Measurements from ENCODE around the gene MFN1.

MFN1 gene

DNA sequence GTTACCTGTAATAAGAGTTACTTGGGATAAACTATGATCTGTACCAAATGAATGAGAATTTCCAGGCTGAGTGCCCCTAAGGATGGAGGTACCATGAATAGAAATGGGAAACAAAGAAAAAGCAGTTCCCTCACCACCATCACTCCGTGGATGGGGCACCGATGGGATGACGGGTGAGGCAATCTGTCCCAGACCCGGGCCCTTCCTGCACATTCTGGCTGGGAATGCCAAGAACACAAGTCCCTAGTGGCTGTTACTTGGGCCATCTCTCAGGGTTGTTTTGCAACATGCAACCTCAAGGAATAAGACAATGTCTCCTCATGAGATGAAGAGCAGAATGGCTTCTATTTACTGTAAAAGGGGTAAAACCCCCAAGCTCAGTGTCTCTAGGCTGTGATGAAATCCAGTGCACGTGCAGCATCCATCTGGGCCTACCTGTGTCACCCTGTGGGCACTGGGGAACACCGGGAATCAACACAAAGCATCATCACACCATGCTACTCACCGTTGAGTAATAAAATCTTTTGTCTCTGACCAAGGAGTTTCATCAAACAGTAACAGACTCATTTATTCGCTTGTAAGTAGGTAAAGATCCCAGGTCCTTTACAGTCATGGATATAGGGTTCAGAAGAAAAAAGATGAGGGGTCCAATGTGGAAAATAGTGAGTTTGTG, 81.5 kb downstream of the MFN1 start:
- DNase-seq = no peak

DNA sequence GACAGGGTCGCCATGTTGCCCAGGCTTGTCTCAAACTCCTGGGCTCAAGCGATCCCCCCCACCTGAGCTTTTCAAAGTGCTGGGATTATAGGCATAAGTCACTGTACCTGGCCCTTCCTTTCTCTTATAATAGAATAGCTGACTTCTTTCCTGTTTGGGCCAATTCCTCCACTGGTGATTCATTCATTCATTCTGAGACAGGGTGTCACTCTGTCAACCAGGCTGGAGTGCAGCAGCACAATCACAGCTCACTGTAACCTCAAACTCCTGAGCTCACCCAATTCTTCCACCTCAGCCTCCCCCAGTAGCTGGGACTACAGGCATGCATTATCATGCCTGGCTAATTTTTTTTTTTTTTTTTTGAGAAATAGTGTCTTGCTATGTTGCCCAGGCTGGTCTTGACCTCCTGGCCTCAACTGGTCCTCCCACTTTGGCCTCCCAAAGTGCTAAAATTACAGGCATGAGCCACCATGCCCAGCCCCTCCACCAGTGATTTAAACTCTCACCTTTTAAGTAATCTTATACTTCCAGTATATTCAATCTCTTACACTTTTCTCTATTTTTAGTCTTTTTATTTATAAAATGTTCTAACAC, 82.9 kb downstream of the MFN1 start:
- DNase-seq = no peak

DNA sequence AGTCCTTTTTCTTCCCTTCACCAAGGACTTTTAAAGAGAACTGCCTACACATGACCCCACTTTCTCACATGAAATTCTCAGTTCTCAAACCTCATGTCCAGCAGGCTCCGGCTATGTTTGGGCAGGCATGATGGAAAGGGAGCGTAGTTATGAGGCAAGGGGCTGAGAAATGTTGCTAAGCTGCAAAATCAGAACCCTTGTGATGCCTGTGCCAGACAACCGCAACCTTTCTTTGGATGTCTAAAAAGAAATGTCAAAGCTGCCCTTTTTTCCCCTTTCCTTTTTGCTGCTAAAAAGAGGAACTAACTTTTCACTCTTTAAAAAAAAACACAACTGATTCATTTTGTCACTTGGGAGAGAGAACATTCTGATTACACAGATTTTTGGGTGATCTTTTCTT, 84.5 kb downstream of the MFN1 start:
- DNase-seq = peak in 23 of 56 donors; percentile 2 to 51 (median 12)

DNA sequence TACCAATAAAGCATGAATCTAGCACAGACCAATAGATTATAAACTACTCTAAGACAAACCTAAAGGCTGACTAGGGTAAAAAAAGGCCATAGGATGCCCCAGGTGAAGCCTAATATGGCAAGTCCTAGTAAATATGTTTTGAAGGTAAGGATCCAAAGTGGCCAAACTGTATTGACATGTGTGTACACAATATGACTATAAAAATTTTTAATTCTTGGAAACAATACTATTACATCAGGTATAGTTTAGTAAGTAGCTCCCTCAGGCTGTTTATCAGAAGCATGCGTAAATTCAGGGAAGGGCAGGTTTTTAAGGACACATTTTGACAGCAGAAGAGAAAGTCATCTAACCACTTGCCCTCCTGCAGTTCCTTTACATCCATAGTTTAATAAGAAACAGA, 84.9 kb downstream of the MFN1 start:
- no peak for DNase-seq

DNA sequence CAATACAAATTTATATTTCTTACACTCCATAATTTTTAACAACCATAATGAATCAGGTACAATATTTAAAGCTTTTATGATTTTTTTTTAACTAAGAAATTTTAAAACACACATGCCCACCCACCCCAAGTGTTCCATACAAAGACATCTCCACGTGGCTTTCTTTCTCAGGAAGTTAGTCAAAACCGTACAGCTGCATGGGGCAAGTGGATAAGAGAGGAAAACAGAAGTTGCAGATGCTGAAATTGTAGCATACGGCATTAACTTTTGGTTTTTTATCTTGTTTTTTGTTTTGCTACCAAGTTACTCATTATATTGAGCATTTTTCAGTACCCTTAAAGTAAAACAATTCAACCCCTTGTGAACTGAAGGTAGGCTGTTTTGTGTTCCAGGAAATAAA, 89.0 kb downstream of the MFN1 start:
- no peak for DNase-seq

DNA sequence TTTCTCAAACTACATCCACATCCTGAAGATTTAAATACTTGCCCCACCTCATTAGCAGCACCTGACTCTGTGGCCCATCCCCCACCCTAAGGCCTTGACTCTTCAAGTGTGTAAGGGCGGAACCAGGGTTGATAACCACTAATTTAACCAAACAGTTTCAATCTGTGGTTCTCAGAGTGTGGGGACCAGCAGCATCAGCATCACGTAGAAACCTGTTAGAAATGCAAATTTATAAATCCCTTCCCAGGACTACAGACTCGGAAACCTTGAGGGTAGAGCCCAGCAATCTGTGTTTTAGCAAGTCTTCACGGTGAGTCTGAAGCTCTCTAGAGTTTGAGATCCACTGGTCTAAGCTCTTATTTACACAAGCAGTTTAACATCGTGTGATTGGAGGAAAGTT, 91.3 kb downstream of the MFN1 start:
- no peak for DNase-seq
